ENCODE data around the gene IQSEC1. TPM values are rescaled to one million over a fixed set of nuclear protein-coding genes. Genes with fewer than 3 reads are reported as not detected.

IQSEC1 gene
- total RNA-seq, 1 experiment from 2014 or later = 28.1 TPM

DNA sequence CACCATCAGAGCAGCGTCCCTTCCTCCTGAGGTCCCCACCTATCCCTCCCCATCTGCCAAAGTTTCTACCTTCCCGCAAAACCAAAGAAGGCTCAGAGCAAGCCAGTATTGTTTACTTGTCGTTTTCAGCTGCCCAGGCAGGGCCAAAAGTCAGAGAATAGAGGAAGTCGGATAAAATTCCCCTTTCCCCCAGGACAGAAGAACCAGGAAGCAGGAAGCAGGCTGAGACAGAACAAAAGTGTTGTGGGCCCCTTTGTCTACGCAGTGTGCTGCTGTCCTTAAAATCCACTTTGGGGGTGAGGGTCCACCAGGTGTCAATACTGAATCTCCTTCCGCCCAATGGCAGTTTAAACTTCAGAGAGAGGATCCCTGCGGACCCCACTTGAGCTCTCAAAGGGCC, 213.4 kb downstream of the IQSEC1 start:
- BruUV-seq (replicated peaks) = no TSS peak
- H3K36me3 ChIP-seq (ENCODE audit: control insufficient read depth in 1 of 2, insufficient read depth in 2 of 2, low read length in 2 of 2) = no peaks in the 10 kb centered on the region
- no peak overlapping the region for H3K9ac ChIP-seq (ENCODE audit: low read length)
- no peaks in the 10 kb centered on the region for H3K79me2 ChIP-seq (ENCODE audit: insufficient read depth, low read length)
- H3K4me3 ChIP-seq (replicated peaks in 1 of 2; ENCODE audit: low read depth in 1 of 2, low read length in 2 of 2) = no peak overlapping the region
- no peak overlapping the region for H2AFZ ChIP-seq (ENCODE audit: low read depth, low read length, poor library complexity, severe bottlenecking)
- H3K4me2 ChIP-seq (ENCODE audit: low read length) = no peak overlapping the region
- no peaks in the 10 kb centered on the region for H3K9me2 ChIP-seq (ENCODE audit: insufficient read depth)
- ChIA-PET RAD21 (ENCODE audit: low non-redundant PET in 1 of 2, low total read pairs in 2 of 2, uncharacterized antibody in 2 of 2, unreplicated experiment in 2 of 2) (no interaction called here), CTCF (no interaction called here), POLR2A (no interaction called here)
- no peaks in the 10 kb centered on the region; the same call in 1 of the 2 replicates for H3K27me3 ChIP-seq (ENCODE audit: insufficient read depth, low read length)
- DNase-seq (ENCODE audit: low read depth, low spot score) (no peak), ATAC-seq (no peak)
- intact Hi-C loops (cut with micrococcal nuclease) = no loop called here
- H3K27ac ChIP-seq (ENCODE audit: low read depth, low read length) = no peak overlapping the region
- H3K9me3 ChIP-seq (ENCODE audit: control insufficient read depth in 1 of 2, insufficient read depth in 1 of 2, low read depth in 1 of 2, low read length in 2 of 2) = no peaks in the 10 kb centered on the region
- H3K4me1 ChIP-seq (ENCODE audit: control insufficient read depth in 1 of 2, insufficient read depth in 2 of 2, low read length in 2 of 2) = peaks cover 0 to 4% of the 10 kb centered on the region in 2 experiments; a peak in 1 of 4 replicates
- H4K20me1 ChIP-seq (ENCODE audit: insufficient read depth) = no peaks in the 10 kb centered on the region
- TF ChIP-seq CBX3 (IDR thresholded peaks at IDR 0.05; ENCODE audit: low read depth) (no peak), CTCF (IDR thresholded peaks at IDR 0.05 in 2 of 3, conservative IDR thresholded peaks at IDR 0.05 in 1 of 3; ENCODE audit: borderline replicate concordance in 1 of 3, insufficient read depth in 1 of 3, low read depth in 2 of 3, low read length in 2 of 3) (no peak), ELF1 (IDR thresholded peaks at IDR 0.05; ENCODE audit: borderline replicate concordance, low read depth) (no peak), SP1 (IDR thresholded peaks at IDR 0.05; ENCODE audit: low read depth) (no peak), FOSL1 (IDR thresholded peaks at IDR 0.05; ENCODE audit: low read depth) (no peak), RAD21 (IDR thresholded peaks at IDR 0.05; ENCODE audit: low read depth) (no peak), ATF3 (IDR thresholded peaks at IDR 0.05) (no peak), YY1 (IDR thresholded peaks at IDR 0.05; ENCODE audit: extremely low read depth, insufficient replicate concordance, low read depth, low read length) (no peak), SIN3A (IDR thresholded peaks at IDR 0.05; ENCODE audit: low read depth) (no peak), CEBPB (IDR thresholded peaks at IDR 0.05; ENCODE audit: low read depth) (no peak), EZH2 (IDR thresholded peaks at IDR 0.05) (no peak), EZH2phosphoT487 (IDR thresholded peaks at IDR 0.05; ENCODE audit: borderline replicate concordance) (no peak)
